ENCODE results near the gene URB1. TPM values are rescaled to one million over a fixed set of nuclear protein-coding genes. Genes with fewer than 3 reads are reported as not detected.

Gene URB1
- total and polyA plus RNA-seq, 2 of the 8 experiments (the other 6 are each of a cell fraction or from before 2014, with no cell fraction given) = 8.1 to 28.9 TPM

DNA sequence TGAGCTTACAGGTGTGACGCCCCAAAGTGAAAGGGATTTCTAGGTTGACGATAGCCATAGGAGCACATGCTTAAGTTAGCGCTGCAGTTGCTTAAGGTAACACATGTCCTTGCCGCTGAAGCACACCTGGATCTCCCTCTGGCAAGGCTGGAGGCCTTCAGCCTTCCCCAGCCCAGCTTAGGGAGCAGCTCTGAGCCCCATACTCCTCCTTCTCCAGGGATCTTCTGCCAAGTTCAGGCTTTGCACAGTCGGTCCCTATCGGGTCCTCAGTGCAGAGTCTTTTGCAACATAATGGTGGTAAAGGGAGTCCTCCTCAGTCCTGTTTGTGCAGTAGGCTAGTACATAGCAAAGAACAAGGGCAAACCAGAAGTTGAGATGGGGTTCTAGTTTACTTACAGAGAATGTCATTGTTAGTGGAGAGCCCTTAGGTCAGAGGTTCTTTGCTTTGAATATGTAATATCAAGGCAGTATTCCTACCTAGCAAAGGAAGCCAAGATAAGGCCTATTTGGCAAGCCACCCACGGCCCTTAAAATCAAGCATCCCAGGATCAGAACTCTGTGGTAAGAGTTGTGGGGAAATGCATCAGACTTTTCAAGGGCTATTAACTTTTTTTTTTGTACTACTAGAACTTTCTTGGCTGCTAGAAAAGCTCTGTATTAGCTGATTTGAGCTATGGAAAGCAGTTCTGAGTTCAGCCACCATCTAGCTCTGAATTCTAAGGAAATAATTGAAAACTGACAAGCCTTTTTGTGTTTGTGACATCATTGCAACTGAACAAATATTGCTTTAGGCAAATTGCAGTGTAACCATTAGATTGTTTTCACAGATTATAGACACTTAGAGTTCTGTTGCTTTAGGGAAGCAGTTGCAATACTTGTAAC, 21.1 kb upstream of the URB1 start:
- Histone ChIP-seq H2BK20ac (ENCODE audit: low read length) (no peak overlapping the region), H2AK5ac (ENCODE audit: low read depth, low read length) (no peak overlapping the region), H4K20me1 (replicated peaks in 1 of 2; ENCODE audit: control insufficient read depth in 1 of 2, insufficient read depth in 2 of 2, low read length in 2 of 2) (no peaks in the 10 kb centered on the region), H3K56ac (replicated peaks; ENCODE audit: insufficient read length, low read depth, low read length) (no peak overlapping the region), H3K4me3 (ENCODE audit: extremely low read depth in 1 of 4, insufficient read depth in 2 of 4, low read depth in 3 of 4, low read length in 4 of 4) (peak overlapping the region in 1 of 4 experiments; percentile 63; a peak in 3 of 8 replicates), H2BK12ac (ENCODE audit: low read depth, low read length) (no peak overlapping the region), H3K14ac (ENCODE audit: insufficient read length) (no peak overlapping the region), H3K4me1 (replicated peaks in 1 of 4; ENCODE audit: control insufficient read depth in 3 of 4, insufficient read depth in 4 of 4, low read length in 3 of 4) (peaks cover 3 to 26% (median 10%) of the 10 kb centered on the region in 4 experiments), H2AFZ (ENCODE audit: low read length) (no peak overlapping the region), H3K18ac (ENCODE audit: extremely low read depth, low read length) (no peak overlapping the region), H3K4ac (replicated peaks; ENCODE audit: insufficient read length, low read depth, low read length) (no peak overlapping the region), H3K27me3 (replicated peaks in 1 of 4; ENCODE audit: control insufficient read depth in 3 of 4, extremely low read depth in 1 of 4, insufficient read depth in 3 of 4, low read length in 3 of 4) (peaks cover 18 to 57% (median 37%) of the 10 kb centered on the region in 4 experiments), H3K79me2 (ENCODE audit: control insufficient read depth in 1 of 2, insufficient read depth in 2 of 2, low read length in 2 of 2) (no peaks in the 10 kb centered on the region), H3K23me2 (ENCODE audit: low read depth, low read length) (peaks cover 14% of the 10 kb centered on the region; the same call in 1 of the 2 replicates), H4K5ac (ENCODE audit: insufficient read length, low read depth, low read length) (no peak overlapping the region), H2BK120ac (replicated peaks; ENCODE audit: low read depth, low read length) (no peak overlapping the region), H3K36me3 (ENCODE audit: control insufficient read depth in 2 of 4, insufficient read depth in 4 of 4, low read length in 3 of 4) (no peaks in the 10 kb centered on the region), H2BK15ac (ENCODE audit: low read length) (no peak overlapping the region), H4K91ac (replicated peaks; ENCODE audit: insufficient read length, low read length) (no peak overlapping the region), H2BK5ac (ENCODE audit: low read depth, low read length) (no peak overlapping the region), H3K27ac (ENCODE audit: low read depth, low read length) (no peak overlapping the region), H3K4me2 (ENCODE audit: insufficient read depth in 1 of 2, low read depth in 2 of 2, low read length in 2 of 2) (peak overlapping the region; percentile 71 to 90; a peak in 1 of 4 replicates), H3K23ac (ENCODE audit: insufficient read length) (no peak overlapping the region), H3K9ac (replicated peaks in 1 of 4; ENCODE audit: extremely low read depth in 1 of 4, low read depth in 3 of 4, low read length in 3 of 4) (no peak overlapping the region), H3K79me1 (ENCODE audit: low read depth, low read length) (no peaks in the 10 kb centered on the region), H4K8ac (ENCODE audit: extremely low read depth, insufficient read depth, low read length) (no peak overlapping the region), H3K9me3 (ENCODE audit: insufficient read depth in 2 of 2, low read depth in 1 of 2, low read length in 1 of 2) (no peaks in the 10 kb centered on the region)
- no peak for FAIRE-seq
- POLR2A ChIA-PET (ENCODE audit: partially characterized antibody) = interaction anchor here (1.0 to 1.2 kb wide), 2 partner anchors 148 to 185 kb away, joined by 3 read pairs; no protein-coding TSS in a partner anchor
- 78% methylated on average over 7 of the region's 7 CpGs; no CpG with 5 or more reads in 1 of the 2 experiments for WGBS, 2 experiments (ENCODE audit: extremely low coverage in 1 of 2, insufficient coverage in 1 of 2, insufficient read length in 1 of 2, insufficient replicate concordance in 2 of 2, low coverage in 1 of 2, low lambda C conversion rate in 2 of 2, missing lambda C conversion rate in 1 of 2)
- TF ChIP-seq, protein P1, sequence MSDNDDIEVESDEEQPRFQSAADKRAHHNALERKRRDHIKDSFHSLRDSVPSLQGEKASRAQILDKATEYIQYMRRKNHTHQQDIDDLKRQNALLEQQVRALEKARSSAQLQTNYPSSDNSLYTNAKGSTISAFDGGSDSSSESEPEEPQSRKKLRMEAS (IDR thresholded peaks at IDR 0.05) = peak; percentile 47; the same call in 1 of the 2 replicates
- TF ChIP-seq, protein P2, sequence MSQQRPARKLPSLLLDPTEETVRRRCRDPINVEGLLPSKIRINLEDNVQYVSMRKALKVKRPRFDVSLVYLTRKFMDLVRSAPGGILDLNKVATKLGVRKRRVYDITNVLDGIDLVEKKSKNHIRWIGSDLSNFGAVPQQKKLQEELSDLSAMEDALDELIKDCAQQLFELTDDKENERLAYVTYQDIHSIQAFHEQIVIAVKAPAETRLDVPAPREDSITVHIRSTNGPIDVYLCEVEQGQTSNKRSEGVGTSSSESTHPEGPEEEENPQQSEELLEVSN (IDR thresholded peaks at IDR 0.05) = peak; percentile 20; the same call in 1 of the 2 replicates
- TF ChIP-seq HDAC6 (IDR thresholded peaks at IDR 0.05; ENCODE audit: low read depth, low read length) = no peak
- no peak for DNase-seq (ENCODE audit: low read depth in 1 of 2, low spot score in 2 of 2)
- CTCF ChIA-PET (ENCODE audit: partially characterized antibody) = interaction anchor here (0.6 to 4.5 kb wide), 13 partner anchors 10 to 192 kb away, joined by 3 to 18 read pairs (median 4); no protein-coding TSS in a partner anchor
